Heart left ventricle (tissue), 13 donors: ENCODE measurements around the gene VDAC1.

Experiments
- CTCF ChIP-seq, 12 donors: fragments of 200-600 bp; sonication (generic) in 4 of 12; IDR thresholded peaks; one replicate each; pipeline versions ENCODE4 v1.5.0 to v1.8.0; 2018 to 2022; ENCODE audit warnings: antibody characterized with exemption in 12 of 12, mild to moderate bottlenecking in 5 of 12
- POLR2A ChIP-seq, 2 donors: fragments of 450-650 bp; IDR thresholded peaks; one replicate each; pipeline ENCODE4 v1.6.1; 2017; ENCODE audit warnings: antibody characterized with exemption in 2 of 2, mild to moderate bottlenecking in 2 of 2, moderate library complexity in 2 of 2
- donor health status: ischemic (EF 13 %, LVEDD 7.1; RV severe dilation, severe dysfunction).
- donor health status: DM: no; HTN: yes; CAD: no.
- donor health status: DM: no; HTN: no; CAD: no.
- donor health status: ischemic (EF 25% LVEDD 6.9; RV normal size, moderate dysfunction).
- donor health status: ischemic (EF 25% LVEDD 5.7; RV mildly dilated, moderate dysfunction).
- donor health status: ischemic (EF 35%, LVEDD 5.7; RV mildly dilated, moderate dysfunction).
- donor health status: nonischemic (EF 11% LVEDD 7.7; RV severe dilation, severe dysfunction).
- donor health status: DM: yes; HTN: yes; CAD: no.
- donor health status: PGD.
- donor health status: ischemic (EF 29% LVEDD 5.4; RV normal size, mild dysfunction).
- donor health status: nonischemic (EF 23%, LVEDD 6.1; RV moderate dilation, normal function).

- TF ChIP-seq POLR2A (IDR thresholded peaks at IDR 0.05) (no peak), CTCF (IDR thresholded peaks at IDR 0.05) (no peak)
Measured at GRCh38 chr5:133977161-133977787, 27.5 kb downstream of the VDAC1 start.
